NCI-H446 treated with DMSO at 0.1 percent for 48 hours (cell line): ENCODE measurements around the gene MMP14.
A peak's percentile ranks its signal among the peaks of the same experiment; 100 is the strongest.

ENCODE experiments used
- DNase-seq: peaks from one replicate; lab custom pipeline; 2025; lab: John Stamatoyannopoulos, UW

MMP14 gene

GRCh38 chr14:22861651-22862050 is 25.3 kb downstream of the MMP14 start:
- no peak for DNase-seq

GRCh38 chr14:22864979-22865378 is 28.6 kb downstream of the MMP14 start:
- no peak for DNase-seq

- DNase-seq: no peak
Observed at GRCh38 chr14:22865424-22866405, 29.3 kb downstream of the MMP14 start.

- DNase-seq: no peak
Observed at GRCh38 chr14:22866874-22867273, 30.5 kb downstream of the MMP14 start.

GRCh38 chr14:22870811-22871223 is 34.4 kb downstream of the MMP14 start:
- DNase-seq: no peak

- peak; percentile 57 for DNase-seq
Observed at GRCh38 chr14:22871224-22872032, 35.0 kb downstream of the MMP14 start, which contains the start of gene LRP10. Gene LRP10 (plus strand): TSS chr14:22871740. CDS start chr14:22872304, 564 bp downstream.

GRCh38 chr14:22872033-22872832 is 35.8 kb downstream of the MMP14 start:
- no peak for DNase-seq

- no peak for DNase-seq
Observed at GRCh38 chr14:22872833-22873520, 36.6 kb downstream of the MMP14 start.

GRCh38 chr14:22875003-22875747 is 38.8 kb downstream of the MMP14 start:
- DNase-seq: no peak

GRCh38 chr14:22875748-22876319 is 39.4 kb downstream of the MMP14 start:
- DNase-seq: no peak

GRCh38 chr14:22877000-22877501 is 40.7 kb downstream of the MMP14 start:
- DNase-seq: no peak

GRCh38 chr14:22878271-22879246 is 42.2 kb downstream of the MMP14 start:
- no peak for DNase-seq

GRCh38 chr14:22882064-22882463 is 45.7 kb downstream of the MMP14 start:
- no peak for DNase-seq

- DNase-seq: no peak
Observed at GRCh38 chr14:22882529-22883172, 46.3 kb downstream of the MMP14 start.

GRCh38 chr14:22883173-22883976 is 47.0 kb downstream of the MMP14 start, which contains the start of gene REM2:
Gene REM2 (plus strand): TSS chr14:22883222. CDS start chr14:22883288, 66 bp downstream.
- no peak for DNase-seq

- DNase-seq: no peak
Observed at GRCh38 chr14:22884076-22884737, 47.8 kb downstream of the MMP14 start.
